Islet of Langerhans (tissue), 1 donor: Measurements from ENCODE around the gene TERB1.
"Not testable (repeated sequence)": the region's sequence is repeated elsewhere in the genome, so short reads cannot be mapped to it uniquely, and the experiment has no call there.

ENCODE experiments used
- FAIRE-seq: peaks from one replicate; lab custom pipeline; 2011; peaks lifted over from hg19 to GRCh38; lab: Jason Lieb, UNC

The TERB1 gene

GRCh38 chr16:66824006-66824405 lies 22.6 kb upstream of the TERB1 start:
- no peak for FAIRE-seq

GRCh38 chr16:66814734-66815133 lies 13.3 kb upstream of the TERB1 start:
- FAIRE-seq, result no peak

- no peak for FAIRE-seq
Observed at GRCh38 chr16:66811043-66811442, 9.7 kb upstream of the TERB1 start.

- FAIRE-seq, result no peak
Observed at GRCh38 chr16:66810391-66810790, 9.0 kb upstream of the TERB1 start.

GRCh38 chr16:66809765-66810164 lies 8.4 kb upstream of the TERB1 start:
- FAIRE-seq, result no peak

GRCh38 chr16:66802159-66802558 lies 775 bp upstream of the TERB1 start:
- FAIRE-seq, result no peak

GRCh38 chr16:66800856-66801255 lies 528 bp downstream of the TERB1 start:
- FAIRE-seq, result no peak

- no peak for FAIRE-seq
Observed at GRCh38 chr16:66798161-66798560, 3.2 kb downstream of the TERB1 start.

GRCh38 chr16:66793984-66794383 lies 7.4 kb downstream of the TERB1 start:
- FAIRE-seq, result not testable (repeated sequence)

GRCh38 chr16:66790130-66790733 lies 11.2 kb downstream of the TERB1 start:
- no peak for FAIRE-seq

GRCh38 chr16:66787427-66787826 lies 14.0 kb downstream of the TERB1 start:
- peak; percentile 56 for FAIRE-seq

- no peak for FAIRE-seq
Observed at GRCh38 chr16:66786551-66786950, 14.8 kb downstream of the TERB1 start.

GRCh38 chr16:66776457-66776856 lies 24.9 kb downstream of the TERB1 start:
- FAIRE-seq, result no peak

- no peak for FAIRE-seq
Observed at GRCh38 chr16:66774981-66775380, 26.4 kb downstream of the TERB1 start.

GRCh38 chr16:66758086-66758485 lies 43.3 kb downstream of the TERB1 start:
- FAIRE-seq, result no peak

GRCh38 chr16:66754819-66755218 lies 46.6 kb downstream of the TERB1 start:
- no peak for FAIRE-seq

- no peak for FAIRE-seq
Observed at GRCh38 chr16:66754211-66754610, 47.2 kb downstream of the TERB1 start.

GRCh38 chr16:66752958-66753357 lies 48.4 kb downstream of the TERB1 start:
- no peak for FAIRE-seq

GRCh38 chr16:66752379-66752778 lies 49.0 kb downstream of the TERB1 start:
- no peak for FAIRE-seq

- no peak for FAIRE-seq
Observed at GRCh38 chr16:66751992-66752322, 49.4 kb downstream of the TERB1 start.

GRCh38 chr16:66751303-66751991 lies 49.9 kb downstream of the TERB1 start, which contains the start of gene DYNC1LI2:
TSS of gene DYNC1LI2 (minus strand) at chr16:66751609. CDS start at chr16:66751591, 18 bp downstream.
- no peak for FAIRE-seq

GRCh38 chr16:66751053-66751302 lies 50.4 kb downstream of the TERB1 start:
- FAIRE-seq, result no peak

GRCh38 chr16:66750279-66751052 lies 50.9 kb downstream of the TERB1 start:
- no peak for FAIRE-seq

GRCh38 chr16:66746682-66747081 lies 54.7 kb downstream of the TERB1 start:
- no peak for FAIRE-seq
